Subcutaneous adipose tissue (tissue), 4 donors: Measurements from ENCODE around the gene ANO7. TPM values are rescaled to one million over a fixed set of nuclear protein-coding genes. Genes with fewer than 3 reads are reported as not detected.

Experiments used
- CTCF ChIP-seq: fragments of 450-650 bp; IDR thresholded peaks from one replicate; pipeline ENCODE4 v1.5.1; 2016; ENCODE audit warnings: low read depth, mild to moderate bottlenecking, control low read depth, antibody characterized with exemption, moderate library complexity
- total RNA-seq, 4 donors: library from RNA; depleted of rRNA; stranded (reverse); fragments of >200 nt; gene quantifications; one replicate each; pipeline ENCODE4 v1.1.0, GENCODE V29; 2016

ANO7 gene
- total RNA-seq, 4 donors from 2014 or later: 0.34 to 0.66 (median 0.65) TPM; not detected in 1

GRCh38 chr2:241224018-241224850, 35.8 kb downstream of the ANO7 start:
- TF ChIP-seq CTCF: no peak

GRCh38 chr2:241224851-241225438, 36.5 kb downstream of the ANO7 start:
- TF ChIP-seq CTCF: no peak

- no peak for TF ChIP-seq CTCF
These were observed 37.1 kb downstream of the ANO7 start for GRCh38 chr2:241225545-241225944.

- no peak for TF ChIP-seq CTCF
These were observed 37.5 kb downstream of the ANO7 start for GRCh38 chr2:241225983-241226382.

GRCh38 chr2:241226723-241227572, 38.5 kb downstream of the ANO7 start:
- TF ChIP-seq CTCF: no peak

GRCh38 chr2:241227594-241227993, 39.1 kb downstream of the ANO7 start:
- TF ChIP-seq CTCF: no peak
